ENCODE results near the gene EIF4G3.

Gene EIF4G3

DNA sequence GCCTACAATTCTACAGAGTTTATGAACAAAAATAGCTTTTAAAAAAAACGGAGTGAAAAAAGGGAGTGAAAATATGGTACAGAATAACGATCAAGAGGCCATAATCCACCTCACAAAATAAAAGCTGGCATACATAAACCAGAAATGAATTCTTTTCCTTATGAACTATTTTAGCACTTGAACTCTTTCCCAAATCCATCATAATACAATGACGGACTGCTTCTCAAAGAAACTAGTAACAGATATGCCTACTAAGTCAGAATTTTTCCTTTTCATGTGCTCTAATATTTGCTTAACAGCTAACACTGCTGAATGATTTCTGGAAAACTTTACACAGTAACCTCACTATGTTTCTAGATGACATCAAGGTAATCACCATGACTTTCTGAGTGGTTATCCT, 144.0 kb downstream of the EIF4G3 start:
- ATAC-seq: no peak
- TF ChIP-seq, protein P1, sequence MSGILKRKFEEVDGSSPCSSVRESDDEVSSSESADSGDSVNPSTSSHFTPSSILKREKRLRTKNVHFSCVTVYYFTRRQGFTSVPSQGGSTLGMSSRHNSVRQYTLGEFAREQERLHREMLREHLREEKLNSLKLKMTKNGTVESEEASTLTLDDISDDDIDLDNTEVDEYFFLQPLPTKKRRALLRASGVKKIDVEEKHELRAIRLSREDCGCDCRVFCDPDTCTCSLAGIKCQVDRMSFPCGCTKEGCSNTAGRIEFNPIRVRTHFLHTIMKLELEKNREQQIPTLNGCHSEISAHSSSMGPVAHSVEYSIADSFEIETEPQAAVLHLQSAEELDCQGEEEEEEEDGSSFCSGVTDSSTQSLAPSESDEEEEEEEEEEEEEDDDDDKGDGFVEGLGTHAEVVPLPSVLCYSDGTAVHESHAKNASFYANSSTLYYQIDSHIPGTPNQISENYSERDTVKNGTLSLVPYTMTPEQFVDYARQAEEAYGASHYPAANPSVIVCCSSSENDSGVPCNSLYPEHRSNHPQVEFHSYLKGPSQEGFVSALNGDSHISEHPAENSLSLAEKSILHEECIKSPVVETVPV (CRISPR knock-in tag; IDR thresholded peaks at IDR 0.05): no peak
- TF ChIP-seq ARNTL (CRISPR knock-in tag; IDR thresholded peaks at IDR 0.05; ENCODE audit: borderline replicate concordance, low read depth) (no peak), BACH2 (CRISPR knock-in tag; IDR thresholded peaks at IDR 0.05; ENCODE audit: borderline replicate concordance) (no peak), ZFP30 (CRISPR knock-in tag; IDR thresholded peaks at IDR 0.05) (no peak), CSDC2 (CRISPR knock-in tag; IDR thresholded peaks at IDR 0.05) (no peak), ESRRG (CRISPR knock-in tag; IDR thresholded peaks at IDR 0.05) (no peak), SNAI2 (CRISPR knock-in tag; IDR thresholded peaks at IDR 0.05) (no peak), TCF4 (CRISPR knock-in tag; IDR thresholded peaks at IDR 0.05; ENCODE audit: borderline replicate concordance) (no peak), OSR1 (CRISPR knock-in tag; IDR thresholded peaks at IDR 0.05) (no peak), TOX (CRISPR knock-in tag; IDR thresholded peaks at IDR 0.05; ENCODE audit: borderline replicate concordance) (no peak), ZNF70 (CRISPR knock-in tag; IDR thresholded peaks at IDR 0.05) (no peak), ZFP3 (CRISPR knock-in tag; IDR thresholded peaks at IDR 0.05) (no peak), RARB (CRISPR knock-in tag; IDR thresholded peaks at IDR 0.05) (no peak), ZNF565 (CRISPR knock-in tag; conservative IDR thresholded peaks at IDR 0.05; ENCODE audit: low read depth) (no peak)
- TF ChIP-seq, protein P2, sequence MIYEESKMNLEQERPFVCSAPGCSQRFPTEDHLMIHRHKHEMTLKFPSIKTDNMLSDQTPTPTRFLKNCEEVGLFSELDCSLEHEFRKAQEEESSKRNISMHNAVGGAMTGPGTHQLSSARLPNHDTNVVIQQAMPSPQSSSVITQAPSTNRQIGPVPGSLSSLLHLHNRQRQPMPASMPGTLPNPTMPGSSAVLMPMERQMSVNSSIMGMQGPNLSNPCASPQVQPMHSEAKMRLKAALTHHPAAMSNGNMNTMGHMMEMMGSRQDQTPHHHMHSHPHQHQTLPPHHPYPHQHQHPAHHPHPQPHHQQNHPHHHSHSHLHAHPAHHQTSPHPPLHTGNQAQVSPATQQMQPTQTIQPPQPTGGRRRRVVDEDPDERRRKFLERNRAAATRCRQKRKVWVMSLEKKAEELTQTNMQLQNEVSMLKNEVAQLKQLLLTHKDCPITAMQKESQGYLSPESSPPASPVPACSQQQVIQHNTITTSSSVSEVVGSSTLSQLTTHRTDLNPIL (CRISPR knock-in tag; IDR thresholded peaks at IDR 0.05; ENCODE audit: low read depth): no peak
- TF ChIP-seq, protein P3, sequence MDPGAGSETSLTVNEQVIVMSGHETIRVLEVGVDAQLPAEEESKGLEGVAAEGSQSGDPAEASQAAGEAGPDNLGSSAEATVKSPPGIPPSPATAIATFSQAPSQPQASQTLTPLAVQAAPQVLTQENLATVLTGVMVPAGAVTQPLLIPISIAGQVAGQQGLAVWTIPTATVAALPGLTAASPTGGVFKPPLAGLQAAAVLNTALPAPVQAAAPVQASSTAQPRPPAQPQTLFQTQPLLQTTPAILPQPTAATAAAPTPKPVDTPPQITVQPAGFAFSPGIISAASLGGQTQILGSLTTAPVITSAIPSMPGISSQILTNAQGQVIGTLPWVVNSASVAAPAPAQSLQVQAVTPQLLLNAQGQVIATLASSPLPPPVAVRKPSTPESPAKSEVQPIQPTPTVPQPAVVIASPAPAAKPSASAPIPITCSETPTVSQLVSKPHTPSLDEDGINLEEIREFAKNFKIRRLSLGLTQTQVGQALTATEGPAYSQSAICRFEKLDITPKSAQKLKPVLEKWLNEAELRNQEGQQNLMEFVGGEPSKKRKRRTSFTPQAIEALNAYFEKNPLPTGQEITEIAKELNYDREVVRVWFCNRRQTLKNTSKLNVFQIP (CRISPR knock-in tag; IDR thresholded peaks at IDR 0.05; ENCODE audit: borderline replicate concordance, low read depth): no peak
- TF ChIP-seq, protein P4, sequence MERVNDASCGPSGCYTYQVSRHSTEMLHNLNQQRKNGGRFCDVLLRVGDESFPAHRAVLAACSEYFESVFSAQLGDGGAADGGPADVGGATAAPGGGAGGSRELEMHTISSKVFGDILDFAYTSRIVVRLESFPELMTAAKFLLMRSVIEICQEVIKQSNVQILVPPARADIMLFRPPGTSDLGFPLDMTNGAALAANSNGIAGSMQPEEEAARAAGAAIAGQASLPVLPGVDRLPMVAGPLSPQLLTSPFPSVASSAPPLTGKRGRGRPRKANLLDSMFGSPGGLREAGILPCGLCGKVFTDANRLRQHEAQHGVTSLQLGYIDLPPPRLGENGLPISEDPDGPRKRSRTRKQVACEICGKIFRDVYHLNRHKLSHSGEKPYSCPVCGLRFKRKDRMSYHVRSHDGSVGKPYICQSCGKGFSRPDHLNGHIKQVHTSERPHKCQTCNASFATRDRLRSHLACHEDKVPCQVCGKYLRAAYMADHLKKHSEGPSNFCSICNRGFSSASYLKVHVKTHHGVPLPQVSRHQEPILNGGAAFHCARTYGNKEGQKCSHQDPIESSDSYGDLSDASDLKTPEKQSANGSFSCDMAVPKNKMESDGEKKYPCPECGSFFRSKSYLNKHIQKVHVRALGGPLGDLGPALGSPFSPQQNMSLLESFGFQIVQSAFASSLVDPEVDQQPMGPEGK (CRISPR knock-in tag; IDR thresholded peaks at IDR 0.05; ENCODE audit: borderline replicate concordance): no peak

DNA sequence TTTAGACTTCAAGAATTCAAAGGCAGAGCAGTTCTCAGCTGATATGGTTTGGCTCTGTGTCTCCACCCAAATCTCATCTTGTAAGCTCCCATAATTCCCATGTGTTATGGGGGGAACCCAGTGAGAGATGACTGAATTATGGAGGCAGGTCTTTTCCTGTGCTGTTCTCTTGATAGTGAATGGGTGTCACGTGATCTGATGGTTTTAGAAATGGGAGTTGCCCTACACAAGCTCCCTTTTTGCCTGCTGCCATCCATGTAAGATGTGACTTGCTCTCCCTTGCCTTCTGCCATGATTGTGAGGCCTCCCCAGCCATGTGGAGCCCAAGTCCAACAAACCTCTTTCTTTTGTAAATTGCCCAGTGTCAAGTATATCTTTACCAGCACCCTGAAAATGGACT, 146.5 kb downstream of the EIF4G3 start:
- no peak for ATAC-seq
- TF ChIP-seq RARB (CRISPR knock-in tag; IDR thresholded peaks at IDR 0.05) (no peak), ESRRG (CRISPR knock-in tag; IDR thresholded peaks at IDR 0.05) (no peak), ARNTL (CRISPR knock-in tag; IDR thresholded peaks at IDR 0.05; ENCODE audit: borderline replicate concordance, low read depth) (no peak), ZNF8 (CRISPR knock-in tag; IDR thresholded peaks at IDR 0.05) (no peak), ZFP3 (CRISPR knock-in tag; IDR thresholded peaks at IDR 0.05) (no peak), ZC3H10 (CRISPR knock-in tag; IDR thresholded peaks at IDR 0.05) (no peak), GLIS3 (CRISPR knock-in tag; IDR thresholded peaks at IDR 0.05) (no peak), ZFP30 (CRISPR knock-in tag; IDR thresholded peaks at IDR 0.05) (no peak), PPARA (CRISPR knock-in tag; IDR thresholded peaks at IDR 0.05; ENCODE audit: borderline replicate concordance) (no peak), ISL1 (CRISPR knock-in tag; IDR thresholded peaks at IDR 0.05) (no peak), OSR1 (CRISPR knock-in tag; IDR thresholded peaks at IDR 0.05) (no peak)
- TF ChIP-seq, protein P4 (CRISPR knock-in tag; IDR thresholded peaks at IDR 0.05; ENCODE audit: borderline replicate concordance): no peak
- TF ChIP-seq, protein P2 (CRISPR knock-in tag; IDR thresholded peaks at IDR 0.05; ENCODE audit: low read depth): no peak
- TF ChIP-seq, protein P3 (CRISPR knock-in tag; IDR thresholded peaks at IDR 0.05; ENCODE audit: borderline replicate concordance, low read depth): no peak
- TF ChIP-seq, protein P1 (CRISPR knock-in tag; IDR thresholded peaks at IDR 0.05): no peak
